Fibroblast of the aortic adventitia (primary cell): ENCODE data around the gene NFKBIA. TPM values are rescaled to one million over a fixed set of nuclear protein-coding genes. Genes with fewer than 3 reads are reported as not detected.

ENCODE experiments used
- DNase-seq: peaks from one replicate; pipeline ENCODE4 v3.0.0-alpha.2; 2010; ENCODE audit warnings: low read depth
- H3K4me3 ChIP-seq: 2 replicates; pipeline ENCODE4 v1.5.1; 2011; ENCODE audit warnings: low read depth, mild to moderate bottlenecking, control low read depth, low read length, moderate library complexity
- total RNA-seq: library from RNA; depleted of rRNA; stranded (reverse); fragments of >200 nt; gene quantifications from 2 replicates; pipeline ENCODE4 v1.2.3, GENCODE V29; 2012; ENCODE audit warnings: low replicate concordance
- TF ChIP-seq, protein P1 (sequence below): IDR thresholded peaks from 2 replicates; pipeline ENCODE4 v1.5.1; 2011; ENCODE audit warnings: mild to moderate bottlenecking, low read length, control low read depth, inconsistent platforms; ENCODE audit not compliant: insufficient read depth

The NFKBIA gene
- total RNA-seq, 1 donor: 86.6 TPM

DNA sequence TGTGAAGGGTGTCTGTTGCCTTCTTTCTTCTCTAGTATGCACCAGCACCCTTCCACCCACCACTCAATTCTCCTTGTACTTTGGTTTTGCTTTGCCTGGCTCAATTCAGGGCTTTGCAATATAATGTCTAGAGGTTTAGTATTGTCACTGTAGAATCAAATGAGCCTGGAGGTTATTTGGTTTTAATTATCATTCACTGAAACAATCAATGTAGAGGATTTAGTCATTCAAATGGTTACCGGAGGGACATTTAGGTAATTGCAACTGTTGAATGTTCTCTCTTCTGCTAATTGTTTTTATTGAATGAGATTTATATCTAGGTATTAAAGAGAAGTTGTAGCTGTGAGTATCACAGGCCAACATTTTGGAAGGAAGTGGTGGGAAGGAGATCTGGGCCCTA, 29.3 kb upstream of the NFKBIA start:
- no peak for DNase-seq
- no peak overlapping the region for H3K4me3 ChIP-seq
- TF ChIP-seq, protein P1, sequence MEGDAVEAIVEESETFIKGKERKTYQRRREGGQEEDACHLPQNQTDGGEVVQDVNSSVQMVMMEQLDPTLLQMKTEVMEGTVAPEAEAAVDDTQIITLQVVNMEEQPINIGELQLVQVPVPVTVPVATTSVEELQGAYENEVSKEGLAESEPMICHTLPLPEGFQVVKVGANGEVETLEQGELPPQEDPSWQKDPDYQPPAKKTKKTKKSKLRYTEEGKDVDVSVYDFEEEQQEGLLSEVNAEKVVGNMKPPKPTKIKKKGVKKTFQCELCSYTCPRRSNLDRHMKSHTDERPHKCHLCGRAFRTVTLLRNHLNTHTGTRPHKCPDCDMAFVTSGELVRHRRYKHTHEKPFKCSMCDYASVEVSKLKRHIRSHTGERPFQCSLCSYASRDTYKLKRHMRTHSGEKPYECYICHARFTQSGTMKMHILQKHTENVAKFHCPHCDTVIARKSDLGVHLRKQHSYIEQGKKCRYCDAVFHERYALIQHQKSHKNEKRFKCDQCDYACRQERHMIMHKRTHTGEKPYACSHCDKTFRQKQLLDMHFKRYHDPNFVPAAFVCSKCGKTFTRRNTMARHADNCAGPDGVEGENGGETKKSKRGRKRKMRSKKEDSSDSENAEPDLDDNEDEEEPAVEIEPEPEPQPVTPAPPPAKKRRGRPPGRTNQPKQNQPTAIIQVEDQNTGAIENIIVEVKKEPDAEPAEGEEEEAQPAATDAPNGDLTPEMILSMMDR: no peak

DNA sequence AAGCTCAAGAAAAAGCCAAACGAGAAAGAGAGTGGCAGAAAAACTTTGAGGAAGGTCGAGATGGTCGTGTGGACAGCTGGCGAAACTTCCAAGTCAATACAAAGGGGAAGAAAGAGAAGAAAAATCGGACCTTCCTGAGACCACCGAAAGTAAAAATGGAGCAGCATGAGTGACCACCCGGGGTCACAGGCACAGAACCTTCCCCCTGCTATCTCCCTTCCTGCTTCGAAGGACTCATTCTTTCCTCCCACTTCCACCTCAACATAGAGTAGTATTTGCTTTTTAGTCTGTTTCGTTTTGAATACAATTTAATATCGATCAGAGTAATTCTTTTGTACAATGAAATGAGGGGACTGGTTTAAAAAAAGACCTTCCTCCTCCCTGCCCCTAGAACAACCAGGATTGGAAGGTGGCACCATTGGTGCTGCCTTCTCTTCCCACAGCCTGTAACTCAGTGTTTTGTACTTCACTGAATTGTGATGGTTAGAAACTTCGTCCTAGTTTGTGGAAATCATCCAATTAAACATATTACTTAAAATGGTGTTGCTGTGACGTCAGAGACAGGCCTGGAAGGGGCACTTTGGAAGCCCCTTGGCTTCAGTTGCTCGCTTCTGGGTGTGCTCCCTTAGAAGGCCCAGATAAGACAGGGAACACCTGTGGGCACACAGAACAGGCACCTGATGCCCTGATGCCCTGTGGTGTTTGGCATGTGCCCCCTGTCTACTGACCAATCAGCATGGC, 26.1 kb upstream of the NFKBIA start:
- DNase-seq: no peak

DNA sequence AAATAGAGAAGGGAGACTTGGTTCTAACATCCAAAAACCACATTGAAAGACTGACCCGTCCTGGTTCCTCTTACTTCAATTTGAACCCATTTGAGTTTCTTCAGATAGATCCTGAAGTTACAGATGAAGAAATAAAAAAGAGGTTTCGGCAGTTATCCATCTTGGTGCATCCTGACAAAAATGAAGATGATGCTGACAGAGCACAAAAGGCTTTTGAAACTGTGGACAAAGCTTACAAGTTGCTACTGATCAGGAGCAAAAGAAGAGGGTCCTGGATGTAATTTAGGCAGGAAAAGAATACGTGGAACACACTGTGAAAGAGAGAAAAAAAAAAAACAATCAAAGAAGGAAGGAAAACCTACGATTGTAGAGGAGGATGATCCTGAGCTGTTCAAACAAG, 25.4 kb upstream of the NFKBIA start:
- no peak for DNase-seq
- TF ChIP-seq, protein P1: no peak
- no peak overlapping the region for H3K4me3 ChIP-seq

More for the DNA sequence above, 26.1 kb upstream of the NFKBIA start:
- TF ChIP-seq, protein P1: no peak
- H3K4me3 ChIP-seq: no peak overlapping the region

DNA sequence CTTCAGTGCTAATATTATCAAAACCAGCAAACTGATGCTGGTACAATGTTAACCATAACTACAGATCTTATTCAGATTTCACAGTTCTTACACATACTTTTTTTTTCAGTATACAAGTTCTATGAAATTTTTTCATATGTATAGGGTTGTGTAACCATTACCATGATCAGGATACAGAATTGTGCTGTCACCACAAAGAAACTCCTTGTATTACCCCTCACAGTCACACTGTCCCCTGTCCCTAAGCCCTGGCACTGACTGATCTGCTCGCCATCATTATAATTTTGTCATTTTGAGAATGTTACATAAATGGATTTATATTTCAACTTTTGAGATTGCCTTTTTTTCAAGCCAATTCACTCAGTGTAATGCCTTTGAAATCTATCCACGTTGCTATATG, 21.3 kb upstream of the NFKBIA start:
- DNase-seq: no peak
- no peak overlapping the region for H3K4me3 ChIP-seq
- TF ChIP-seq, protein P1: no peak

DNA sequence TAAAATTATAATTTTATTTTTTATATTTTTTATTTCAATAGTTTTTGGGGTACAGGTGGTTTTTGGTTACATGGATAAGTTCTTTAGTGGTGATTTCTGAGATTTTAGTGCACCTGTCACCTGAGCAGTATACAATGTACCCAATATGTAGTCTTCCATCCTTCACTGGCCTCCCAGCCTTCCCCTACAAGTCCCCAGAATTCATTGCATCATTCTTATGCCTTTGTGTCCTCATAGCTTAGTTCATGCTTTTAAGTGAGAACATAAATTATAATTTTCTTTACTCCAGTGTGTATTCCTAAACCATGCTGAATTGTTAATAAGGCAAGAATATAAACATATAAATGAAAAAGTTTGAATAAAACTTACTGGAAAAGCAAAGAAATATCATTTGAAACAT, 19.1 kb upstream of the NFKBIA start:
- TF ChIP-seq, protein P1: no peak
- H3K4me3 ChIP-seq: no peak overlapping the region
- no peak for DNase-seq

DNA sequence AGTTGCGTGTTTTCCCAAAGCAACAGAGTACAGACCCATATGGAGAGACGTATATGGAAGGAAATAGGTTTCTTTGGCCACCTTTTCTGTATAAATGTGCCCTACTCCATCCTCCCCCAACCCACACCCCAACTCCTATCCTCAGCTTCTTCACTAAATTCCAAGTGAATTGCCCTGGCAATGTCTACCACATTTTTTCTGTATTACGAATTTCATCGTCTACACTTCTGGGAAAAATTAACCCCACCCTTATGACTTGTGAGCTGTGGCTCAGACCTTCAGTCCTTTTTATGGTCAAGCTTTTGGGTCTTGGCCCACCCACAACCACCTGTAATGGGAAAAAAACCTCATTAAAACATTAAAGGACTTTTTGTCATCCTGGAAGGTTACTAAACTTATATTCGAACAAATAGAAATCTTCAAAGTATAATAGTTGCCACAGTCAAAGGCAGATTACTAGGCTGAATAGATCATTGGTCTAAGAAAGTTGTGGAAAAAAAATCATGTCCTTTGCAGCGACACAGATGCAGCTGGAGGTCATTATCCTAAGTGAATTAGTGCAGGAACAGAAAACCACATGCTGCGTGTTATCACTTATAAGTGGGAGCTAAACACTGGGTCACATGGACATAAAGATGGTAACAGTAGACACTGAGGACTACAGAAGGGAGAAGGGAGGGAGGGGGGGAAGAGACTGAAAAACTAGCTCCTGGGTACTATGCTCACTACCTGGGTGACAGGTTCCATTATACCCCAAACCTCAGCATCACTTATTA, 15.7 kb upstream of the NFKBIA start:
- DNase-seq: peak; percentile 86
- TF ChIP-seq, protein P1: no peak
- no peak overlapping the region for H3K4me3 ChIP-seq
